Smooth muscle cell of the brain vasculature (primary cell): ENCODE data around the gene SMYD3.
A peak's percentile ranks its signal among the peaks of the same experiment; 100 is the strongest.

Experiments
- DNase-seq: peaks from one replicate; pipeline ENCODE4 v3.0.0-alpha.2; 2012; ENCODE audit warnings: low read depth, low spot score

SMYD3 gene

GRCh38 chr1:246308533-246309075 is 198.5 kb downstream of the SMYD3 start:
- no peak for DNase-seq

- DNase-seq = no peak
Measured at GRCh38 chr1:246306415-246307037, 200.6 kb downstream of the SMYD3 start.

GRCh38 chr1:246304484-246305259 is 202.4 kb downstream of the SMYD3 start:
- DNase-seq = no peak

GRCh38 chr1:246302711-246303317 is 204.3 kb downstream of the SMYD3 start:
- DNase-seq = no peak

GRCh38 chr1:246302251-246302625 is 204.8 kb downstream of the SMYD3 start:
- no peak for DNase-seq

DNA sequence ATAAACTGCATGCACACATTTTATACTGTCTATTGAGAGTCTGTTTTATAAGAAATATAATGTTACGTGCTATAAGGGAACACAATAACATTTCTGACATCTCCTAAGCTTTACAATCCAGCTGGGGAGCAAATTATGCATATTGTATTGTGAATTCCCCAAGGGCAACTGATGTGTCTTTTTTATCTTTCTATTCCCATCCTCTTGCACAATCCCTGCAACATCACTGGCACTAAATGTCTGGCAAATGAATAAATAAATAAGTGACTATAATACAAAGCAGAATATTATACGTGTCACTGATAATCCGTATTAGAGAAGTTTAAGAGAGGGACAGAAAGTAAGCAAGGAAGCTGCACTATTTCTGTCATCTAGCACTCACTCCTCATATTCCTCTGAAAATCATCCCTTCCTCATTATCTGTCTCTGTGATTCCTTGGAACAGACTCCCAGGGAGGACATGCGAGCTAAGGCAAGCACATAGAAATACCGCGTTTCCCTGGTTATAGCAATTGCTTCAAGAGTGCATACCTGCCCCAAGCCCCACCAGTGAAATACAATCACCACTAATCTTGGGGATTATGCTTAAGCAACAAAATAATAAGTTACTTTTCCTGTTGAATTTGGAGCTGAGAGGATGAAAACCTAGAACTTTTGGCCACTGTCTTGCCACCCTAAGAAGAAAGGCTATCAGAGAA is 205.4 kb downstream of the SMYD3 start:
- DNase-seq = no peak

- no peak for DNase-seq
Measured at GRCh38 chr1:246300626-246301549, 206.2 kb downstream of the SMYD3 start.

DNA sequence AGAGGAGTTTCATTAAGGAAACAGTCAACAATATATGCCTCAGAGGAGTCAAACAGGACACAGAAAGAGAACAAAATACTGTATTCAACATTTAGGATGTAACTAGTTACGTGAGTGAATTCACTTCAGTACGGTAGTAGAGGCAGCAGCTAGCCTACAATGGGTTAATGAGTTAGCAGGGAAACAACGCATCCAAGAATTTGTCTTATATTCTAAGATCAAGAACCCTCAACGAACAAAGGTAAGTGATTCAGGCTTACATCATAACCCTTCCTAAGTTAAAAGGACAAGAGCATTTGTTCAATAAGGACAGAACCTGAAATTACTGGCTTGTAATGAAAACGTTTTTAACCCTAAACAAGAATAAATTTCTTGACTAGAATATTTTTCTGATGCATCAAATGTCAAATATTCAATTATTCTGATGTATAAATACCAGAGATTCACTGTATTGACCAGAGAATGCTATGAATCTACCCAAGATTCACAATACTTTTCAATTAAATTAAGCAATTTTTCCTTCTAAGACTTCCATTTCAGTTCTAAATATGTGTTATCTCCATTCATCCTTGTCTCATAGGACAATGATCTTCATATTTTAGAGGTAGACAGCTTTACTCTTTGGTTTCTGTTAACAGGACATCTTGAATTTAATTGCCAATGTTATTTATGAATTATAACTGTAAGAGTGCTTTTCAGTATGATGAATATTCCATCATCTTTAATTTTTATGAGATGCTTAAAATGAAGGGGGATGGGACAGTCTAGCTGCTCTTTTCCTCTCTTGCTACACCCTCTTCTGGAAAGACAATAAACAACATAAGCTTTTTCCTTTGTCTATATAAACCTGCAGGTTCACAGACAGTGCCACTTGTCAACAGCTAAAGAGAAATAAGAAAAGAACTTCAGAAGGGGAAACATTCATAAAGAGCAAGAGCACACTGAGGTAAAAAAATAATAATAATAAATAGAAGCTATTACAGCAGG is 209.5 kb downstream of the SMYD3 start:
- DNase-seq = no peak

DNA sequence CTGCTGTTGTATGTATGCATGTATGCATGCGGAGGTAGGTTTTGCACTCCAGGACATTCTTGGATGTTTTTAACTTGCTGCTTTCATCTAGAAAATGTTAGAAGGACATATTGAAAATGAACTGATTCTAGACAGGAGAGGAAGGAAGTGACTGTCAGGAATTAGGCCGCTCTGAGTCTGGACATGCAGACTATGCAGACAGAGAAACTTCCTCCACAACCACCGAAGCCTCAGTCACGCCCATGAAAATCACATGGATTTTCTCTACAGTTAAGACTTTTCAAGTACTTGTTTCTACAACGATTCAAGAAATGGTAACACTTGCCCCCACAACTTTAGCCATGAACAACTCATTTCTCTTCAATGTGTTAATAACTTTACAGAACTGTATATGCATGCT is 211.1 kb downstream of the SMYD3 start:
- DNase-seq = no peak

GRCh38 chr1:246295340-246295739 is 211.7 kb downstream of the SMYD3 start:
- DNase-seq = no peak

GRCh38 chr1:246294263-246294662 is 212.8 kb downstream of the SMYD3 start:
- DNase-seq = no peak

- no peak for DNase-seq
Measured at GRCh38 chr1:246293366-246294121, 213.5 kb downstream of the SMYD3 start.

- no peak for DNase-seq
Measured at GRCh38 chr1:246292571-246292970, 214.5 kb downstream of the SMYD3 start.

GRCh38 chr1:246291127-246291526 is 216.0 kb downstream of the SMYD3 start:
- no peak for DNase-seq

DNA sequence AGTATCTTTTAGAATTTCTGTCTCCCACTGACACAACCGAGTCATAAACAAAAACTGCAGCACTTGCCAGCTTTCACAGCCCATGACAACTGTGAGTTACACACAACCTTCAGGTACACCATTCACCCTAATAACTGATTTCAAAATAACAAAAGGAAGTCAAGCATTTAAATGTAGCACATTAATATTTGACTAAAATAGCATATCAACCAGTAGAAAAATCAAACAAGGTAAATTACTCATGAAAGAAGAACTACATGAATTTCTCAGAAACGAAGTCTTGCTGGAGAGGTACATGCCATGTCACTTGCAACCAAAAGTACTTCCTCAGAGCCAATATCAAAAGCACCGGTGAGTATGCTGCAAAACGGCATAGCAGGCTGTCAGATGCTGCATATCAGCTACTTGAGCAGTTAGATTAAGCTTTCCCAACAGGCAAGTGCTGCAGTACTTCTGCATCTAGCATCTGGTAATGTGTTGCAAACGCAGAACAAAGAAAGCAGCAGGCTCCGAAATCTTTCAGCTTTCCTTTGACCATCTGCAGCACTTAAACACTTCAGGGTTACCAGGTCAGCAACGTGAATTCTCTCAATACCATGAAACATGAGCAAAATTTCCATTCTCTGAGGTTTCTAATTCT is 223.2 kb downstream of the SMYD3 start:
- no peak for DNase-seq

DNA sequence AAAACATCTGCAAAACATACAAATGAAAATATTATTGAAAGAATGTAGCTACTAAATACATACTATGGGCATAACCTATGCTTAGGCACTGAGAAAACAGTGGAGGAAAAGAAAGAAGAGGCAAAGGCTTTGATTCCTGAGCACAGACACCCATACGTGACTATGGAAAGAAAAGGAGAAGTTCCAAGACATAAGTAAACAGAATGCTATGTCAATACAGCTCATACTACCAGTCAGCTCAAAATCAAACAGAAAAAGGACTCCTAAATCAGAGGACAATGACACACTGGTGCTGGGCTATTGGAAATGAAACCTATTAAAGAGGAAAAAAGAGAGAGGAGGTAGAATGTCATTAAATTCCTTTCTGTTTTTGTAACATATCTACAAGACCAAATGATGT is 225.4 kb downstream of the SMYD3 start:
- DNase-seq = no peak

DNA sequence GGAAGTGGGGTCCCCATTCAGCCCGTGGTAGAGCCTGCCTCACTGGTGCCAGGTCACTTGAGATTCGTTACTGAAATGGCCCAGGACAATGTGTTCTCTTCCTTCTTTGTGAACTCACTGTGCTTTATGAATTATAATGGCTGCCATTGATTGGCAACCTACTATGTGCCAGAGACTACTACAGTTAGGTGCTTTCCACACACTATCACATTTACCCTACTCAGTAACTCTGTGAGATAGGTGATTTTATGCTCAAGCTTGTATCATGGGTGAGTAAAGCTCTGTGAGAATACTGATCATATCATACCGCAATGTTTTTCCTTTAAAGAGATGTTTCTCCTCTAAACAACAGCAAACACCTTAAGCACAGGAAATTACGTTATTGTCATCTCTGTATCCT is 225.9 kb downstream of the SMYD3 start:
- no peak for DNase-seq

DNA sequence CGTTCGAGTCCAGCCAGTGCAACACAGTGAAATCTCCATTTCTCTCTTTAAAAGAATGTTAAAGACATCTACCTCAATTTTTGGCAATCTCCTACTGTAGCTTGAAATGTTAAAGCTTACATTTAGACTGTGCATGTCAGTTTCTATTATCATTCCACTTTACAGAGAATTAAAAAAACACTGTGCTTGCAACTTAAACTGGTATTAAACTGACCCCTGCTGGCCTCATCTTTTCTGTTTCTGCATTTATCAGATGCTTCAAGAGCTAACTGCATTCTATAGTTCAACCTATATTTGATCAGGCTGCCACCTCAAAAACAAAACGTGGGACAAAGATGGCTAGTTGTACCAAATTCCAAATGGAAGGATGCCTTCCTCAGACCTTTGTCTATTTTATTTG is 226.5 kb downstream of the SMYD3 start:
- peak; percentile 17 for DNase-seq

DNA sequence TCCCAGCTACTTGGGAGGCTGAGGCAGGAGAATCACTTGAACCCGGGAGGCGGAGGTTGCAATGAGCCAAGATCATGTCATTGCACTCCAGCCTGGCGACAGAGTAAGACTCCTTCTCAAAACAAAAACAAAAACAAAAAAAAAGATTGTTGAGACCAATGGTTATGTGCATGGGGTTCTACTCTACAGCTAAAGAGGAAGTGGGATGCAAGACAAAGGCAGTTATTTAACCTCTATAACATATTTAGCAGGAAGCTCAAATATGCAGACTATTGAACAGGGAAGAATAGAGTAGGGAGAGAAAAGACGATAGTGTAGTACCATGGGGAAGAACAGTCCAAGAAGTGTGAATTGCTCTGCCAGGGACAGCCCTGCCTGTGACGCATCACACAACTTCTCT is 227.7 kb downstream of the SMYD3 start:
- no peak for DNase-seq
